H1 (cell line): Measurements from ENCODE around the gene VPS26A. TPM values are rescaled to one million over a fixed set of nuclear protein-coding genes. Genes with fewer than 3 reads are reported as not detected.

Experiments
- CTCF ChIA-PET: fragments of 300-600 bp; sonication (Branson Sonifier 250); formaldehyde crosslinking; loops from one replicate; lab custom pipeline; 2021; ENCODE audit not compliant: partially characterized antibody; lab: Charles Lee
- POLR2A ChIA-PET: fragments of 300-600 bp; sonication (Branson Sonifier 250); formaldehyde crosslinking; loops from one replicate; lab custom pipeline; 2021; ENCODE audit warnings: inconsistent platforms; ENCODE audit not compliant: partially characterized antibody; lab: Charles Lee
- DNase-seq, 2 experiments: peaks; one replicate each; pipeline versions ENCODE4 v3.0.0 to v3.0.0-alpha.2; 2010 to 2022; ENCODE audit warnings: low spot score in 2 of 2, low read depth in 1 of 2, mixed read lengths in 1 of 2
- FAIRE-seq: peaks from 2 replicates; lab custom pipeline; 2011; peaks lifted over from hg19 to GRCh38; lab: Jason Lieb, UNC
- H2AFZ ChIP-seq: 2 replicates; pipeline ENCODE4 v1.8.1; 2012; ENCODE audit warnings: low read length, inconsistent platforms
- H2AK5ac ChIP-seq: 2 replicates; pipeline ENCODE4 v1.6.1; 2013; ENCODE audit warnings: low read depth, low read length
- H2BK120ac ChIP-seq: replicated peaks from 2 replicates; pipeline ENCODE3; 2013; ENCODE audit warnings: low read depth, low read length, inconsistent platforms
- H2BK12ac ChIP-seq: 2 replicates; pipeline ENCODE4 v1.6.1; 2013; ENCODE audit warnings: low read depth, low read length
- H2BK15ac ChIP-seq: 2 replicates; pipeline ENCODE4 v1.6.1; 2013; ENCODE audit warnings: low read length
- H2BK20ac ChIP-seq: 2 replicates; pipeline ENCODE4 v1.6.1; 2013; ENCODE audit warnings: low read length
- H2BK5ac ChIP-seq: 2 replicates; pipeline ENCODE4 v1.6.1; 2013; ENCODE audit warnings: low read depth, low read length
- H3K14ac ChIP-seq: 2 replicates; pipeline ENCODE4 v1.6.1; 2013; ENCODE audit warnings: inconsistent platforms; ENCODE audit not compliant: insufficient read length
- H3K18ac ChIP-seq: 2 replicates; pipeline ENCODE4 v1.6.1; 2013; ENCODE audit warnings: low read length; ENCODE audit errors: extremely low read depth
- H3K23ac ChIP-seq: 2 replicates; pipeline ENCODE4 v1.6.1; 2013; ENCODE audit warnings: inconsistent platforms; ENCODE audit not compliant: insufficient read length
- H3K23me2 ChIP-seq: 2 replicates; pipeline ENCODE4 v1.6.1; 2013; ENCODE audit warnings: low read depth, low read length
- H3K27ac ChIP-seq: 2 replicates; pipeline ENCODE4 v1.6.1; 2011; ENCODE audit warnings: low read depth, low read length, inconsistent platforms
- H3K27me3 ChIP-seq, 4 experiments: replicated peaks in 1 of 4; 1 replicate in 1 of 4; 2 replicates in 3 of 4; pipeline versions ENCODE4 v1.6.1 to v1.8.1; 2011 to 2013; ENCODE audit warnings: low read length in 3 of 4, mild to moderate bottlenecking in 3 of 4, inconsistent platforms in 2 of 4, mixed read lengths in 2 of 4, moderate library complexity in 1 of 4; ENCODE audit not compliant: control insufficient read depth in 3 of 4, insufficient read depth in 3 of 4; ENCODE audit errors: extremely low read depth in 1 of 4
- H3K36me3 ChIP-seq, 4 experiments: 2 replicates each; pipeline versions ENCODE4 v1.6.1 to v1.8.1; 2011 to 2013; ENCODE audit warnings: mild to moderate bottlenecking in 4 of 4, low read length in 3 of 4, moderate library complexity in 2 of 4, control low read depth in 1 of 4, inconsistent platforms in 1 of 4; ENCODE audit not compliant: insufficient read depth in 4 of 4, control insufficient read depth in 2 of 4
- H3K4ac ChIP-seq: replicated peaks from 2 replicates; pipeline ENCODE3; 2013; ENCODE audit warnings: low read length, low read depth, mixed read lengths, inconsistent platforms; ENCODE audit not compliant: insufficient read length
- H3K4me1 ChIP-seq, 4 experiments: replicated peaks in 1 of 4; 1 replicate in 1 of 4; 2 replicates in 3 of 4; pipeline versions ENCODE4 v1.6.1 to v1.8.1; 2011 to 2013; ENCODE audit warnings: low read length in 3 of 4, inconsistent platforms in 2 of 4, mixed read lengths in 1 of 4; ENCODE audit not compliant: insufficient read depth in 4 of 4, control insufficient read depth in 3 of 4
- H3K4me2 ChIP-seq, 2 experiments: 2 replicates each; pipeline versions ENCODE4 v1.6.1 to v1.8.1; 2011 to 2013; ENCODE audit warnings: low read depth in 2 of 2, low read length in 2 of 2, control low read depth in 1 of 2, inconsistent platforms in 1 of 2, mild to moderate bottlenecking in 1 of 2; ENCODE audit not compliant: insufficient read depth in 1 of 2
- H3K4me3 ChIP-seq, 4 experiments: fragments of 200-600, 300-600 bp in 1 of 4; sonication (generic), shearing (Covaris generic), sonication (Bioruptor Twin) in 1 of 4; 2 replicates each; pipeline versions ENCODE4 v1.5.1 to v1.8.1; 2011 to 2016; ENCODE audit warnings: low read length in 4 of 4, low read depth in 3 of 4, control low read depth in 2 of 4, inconsistent platforms in 2 of 4, mild to moderate bottlenecking in 2 of 4, mixed read lengths in 1 of 4, moderate library complexity in 1 of 4; ENCODE audit not compliant: insufficient read depth in 2 of 4; ENCODE audit errors: extremely low read depth in 1 of 4
- H3K56ac ChIP-seq: replicated peaks from 2 replicates; pipeline ENCODE3; 2013; ENCODE audit warnings: low read depth, mild to moderate bottlenecking, mixed read lengths, low read length, inconsistent platforms; ENCODE audit not compliant: insufficient read length
- H3K79me1 ChIP-seq: 2 replicates; pipeline ENCODE4 v1.6.1; 2013; ENCODE audit warnings: low read depth, low read length, control low read depth
- H3K79me2 ChIP-seq, 2 experiments: 2 replicates each; pipeline versions ENCODE4 v1.6.1 to v1.8.1; 2012 to 2013; ENCODE audit warnings: low read length in 2 of 2, mild to moderate bottlenecking in 2 of 2, inconsistent platforms in 1 of 2; ENCODE audit not compliant: insufficient read depth in 2 of 2, control insufficient read depth in 1 of 2
- H3K9ac ChIP-seq, 4 experiments: replicated peaks in 1 of 4; 1 replicate in 1 of 4; 2 replicates in 3 of 4; pipeline versions ENCODE4 v1.6.1 to v1.8.1; 2011 to 2013; ENCODE audit warnings: low read depth in 3 of 4, low read length in 3 of 4, control low read depth in 2 of 4, mild to moderate bottlenecking in 2 of 4, moderate library complexity in 2 of 4, inconsistent platforms in 1 of 4; ENCODE audit errors: extremely low read depth in 1 of 4
- H3K9me3 ChIP-seq, 2 experiments: 2 replicates each; pipeline versions ENCODE4 v1.6.1 to v1.8.1; 2012 to 2013; ENCODE audit warnings: mild to moderate bottlenecking in 2 of 2, moderate library complexity in 2 of 2, control low read depth in 1 of 2, inconsistent platforms in 1 of 2, low read depth in 1 of 2, low read length in 1 of 2, mixed read lengths in 1 of 2; ENCODE audit not compliant: insufficient read depth in 2 of 2
- H4K20me1 ChIP-seq, 2 experiments: replicated peaks in 1 of 2; 2 replicates each; pipeline versions ENCODE3 to v1.8.1; 2011 to 2013; ENCODE audit warnings: inconsistent platforms in 2 of 2, low read length in 2 of 2, mild to moderate bottlenecking in 1 of 2; ENCODE audit not compliant: insufficient read depth in 2 of 2, control insufficient read depth in 1 of 2
- H4K5ac ChIP-seq: 2 replicates; pipeline ENCODE4 v1.6.1; 2013; ENCODE audit warnings: low read length, low read depth, mixed read lengths, inconsistent platforms; ENCODE audit not compliant: insufficient read length
- H4K8ac ChIP-seq: 2 replicates; pipeline ENCODE4 v1.8.0; 2013; ENCODE audit warnings: mild to moderate bottlenecking, moderate library complexity, low read length, inconsistent platforms; ENCODE audit not compliant: insufficient read depth; ENCODE audit errors: extremely low read depth
- H4K91ac ChIP-seq: replicated peaks from 2 replicates; pipeline ENCODE3; 2013; ENCODE audit warnings: low read length, mixed read lengths, inconsistent platforms; ENCODE audit not compliant: insufficient read length
- ASH2L ChIP-seq: fragments of 200-600, 300-600 bp; sonication (generic); IDR thresholded peaks from one replicate; pipeline ENCODE4 v1.7.1; 2017; ENCODE audit warnings: low read length
- BACH1 ChIP-seq: IDR thresholded peaks from 2 replicates; pipeline ENCODE4 v1.6.1; 2012; ENCODE audit warnings: low read length, improper control_type of control experiment
- CEBPB ChIP-seq: IDR thresholded peaks from 2 replicates; pipeline ENCODE4 v1.6.1; 2012; ENCODE audit warnings: low read depth, low read length
- KDM4A ChIP-seq: IDR thresholded peaks from one replicate; pipeline ENCODE4 v1.7.1; 2012; ENCODE audit warnings: low read depth, mild to moderate bottlenecking, moderate library complexity, low read length, inconsistent platforms; ENCODE audit not compliant: severe bottlenecking
- KDM5A ChIP-seq: fragments of 200-600 bp; IDR thresholded peaks from 2 replicates; pipeline ENCODE4 v1.7.1; 2012; ENCODE audit warnings: mild to moderate bottlenecking, low read length, inconsistent platforms, mixed read lengths
- MAFK ChIP-seq: IDR thresholded peaks from 2 replicates; pipeline ENCODE4 v1.6.1; 2012; ENCODE audit warnings: low read depth, mild to moderate bottlenecking, improper control_type of control experiment, low read length
- NANOG ChIP-seq: IDR thresholded peaks from 2 replicates; pipeline ENCODE4 v1.6.1; 2011; ENCODE audit warnings: low read length, low read depth, mild to moderate bottlenecking, inconsistent platforms; ENCODE audit not compliant: insufficient read depth, poor library complexity, severe bottlenecking
- PHF8 ChIP-seq: fragments of 200-600 bp; sonication (generic); conservative IDR thresholded peaks from 2 replicates; pipeline ENCODE4 v1.7.1; 2012; ENCODE audit warnings: low read depth, mild to moderate bottlenecking, inconsistent platforms, low read length, moderate library complexity
- SAP30 ChIP-seq: fragments of 300-600 bp; sonication (generic); IDR thresholded peaks from 2 replicates; pipeline ENCODE4 v1.7.1; 2012; ENCODE audit warnings: low read length, moderate library complexity, mild to moderate bottlenecking, inconsistent platforms; ENCODE audit not compliant: insufficient read depth, insufficient replicate concordance
- SIRT6 ChIP-seq: IDR thresholded peaks from one replicate; pipeline ENCODE4 v1.7.1; 2012; ENCODE audit warnings: low read length, inconsistent platforms
- TEAD4 ChIP-seq: IDR thresholded peaks from 2 replicates; pipeline ENCODE4 v1.6.1; 2012; ENCODE audit warnings: low read depth, low read length, inconsistent platforms, mixed read lengths
- WGBS, 2 experiments: shearing (Covaris generic) in 1 of 2; methylation state at CpG; one replicate each; pipeline versions ENCODE4 v1.1.6 to v1.1.7; 2013 to 2015; ENCODE audit warnings: low lambda C conversion rate in 2 of 2, mixed read lengths in 2 of 2, inconsistent platforms in 1 of 2, low coverage in 1 of 2, missing lambda C conversion rate in 1 of 2; ENCODE audit not compliant: insufficient replicate concordance in 2 of 2, insufficient coverage in 1 of 2, insufficient read length in 1 of 2; ENCODE audit errors: extremely low coverage in 1 of 2, missing lambda C conversion rate in 1 of 2; 5-methylcytosine and 5-hydroxymethylcytosine counted together
- polyA plus RNA-seq, 7 experiments: library from polyadenylated mRNA; depleted of rRNA in 3 of 7; stranded (reverse) in 5 of 7; unstranded in 2 of 7; fragments of >200 nt in 5 of 7; fragments of 200-250 nt in 2 of 7; gene quantifications; 1 replicate in 5 of 7; 2 replicates in 1 of 7; 4 replicates in 1 of 7; pipeline versions ENCODE4 v1.2.1 to v1.2.3, GENCODE V29; 2011 to 2013; ENCODE audit warnings: missing spikeins in 2 of 7, mixed read lengths in 2 of 7
- total RNA-seq: library from RNA; stranded (reverse); fragmentation: NEBNext Ultra II Directional; extraction: Animal tissue kit (Norgen Biotek cat#: 25700); gene quantifications from 2 replicates; pipeline ENCODE4 v1.2.1, GENCODE V29; 2021
- TF ChIP-seq, protein P1 (sequence below): IDR thresholded peaks from 2 replicates; pipeline ENCODE4 v1.6.1; 2011; ENCODE audit warnings: low read depth, mild to moderate bottlenecking, low read length; ENCODE audit not compliant: insufficient read depth

Gene VPS26A
- total and polyA plus RNA-seq, 2 of the 8 experiments (the other 6 are each of a cell fraction or from before 2014, with no cell fraction given): 10.7 to 44.8 TPM

DNA sequence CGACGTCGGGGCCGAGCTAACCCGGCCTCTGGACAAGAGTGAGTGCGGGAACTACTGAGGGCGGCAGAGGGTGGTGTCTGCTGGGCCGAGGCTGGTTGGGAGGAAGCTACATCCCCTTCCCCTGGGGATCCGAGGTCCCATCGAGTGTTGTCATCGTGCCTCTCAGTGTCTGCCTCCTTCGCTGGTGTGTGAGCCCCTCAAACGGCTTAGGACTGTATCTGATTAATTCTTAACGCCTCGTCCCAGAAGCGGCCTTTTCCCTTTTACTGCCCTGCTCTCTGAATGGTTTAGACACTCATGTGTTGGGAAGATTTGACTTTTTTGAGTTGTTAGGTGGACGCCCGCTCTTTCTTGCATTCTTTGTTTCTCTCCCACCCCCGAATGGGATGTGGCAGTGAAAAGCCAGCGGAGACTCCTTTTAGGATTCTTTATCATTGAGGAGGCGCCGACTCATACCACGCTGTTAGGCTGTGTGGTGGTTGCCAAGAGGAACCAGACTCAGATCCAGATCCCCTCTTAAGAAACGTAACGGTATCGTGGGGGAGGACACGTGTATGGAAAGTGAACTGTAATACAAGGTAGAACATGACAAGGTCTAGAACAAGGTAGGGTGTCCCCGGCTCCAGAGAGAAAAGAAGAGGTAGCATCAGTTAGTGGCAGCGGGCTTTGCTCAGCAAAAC is 56.7 kb downstream of the VPS26A start:
- H3K9me3 ChIP-seq: no peaks in the 10 kb centered on the region
- no peak overlapping the region for H4K91ac ChIP-seq
- POLR2A ChIA-PET: interaction anchor here (0.6 to 1.9 kb wide), 19 partner anchors 8 to 188 kb away, joined by 3 to 6 read pairs (median 4); no protein-coding TSS in a partner anchor
- H2AFZ ChIP-seq: no peak overlapping the region
- H2BK120ac ChIP-seq: no peak overlapping the region
- no peak overlapping the region; the same call in none of the 2 replicates for H2AK5ac ChIP-seq
- DNase-seq (no peak), FAIRE-seq (no peak)
- H4K5ac ChIP-seq: peak overlapping the region; percentile 23
- peaks cover 7% of the 10 kb centered on the region for H3K23me2 ChIP-seq
- H3K9ac ChIP-seq: peak overlapping the region; percentile 94 to 96 (median 96)
- no peak overlapping the region for H3K56ac ChIP-seq
- H4K20me1 ChIP-seq: peaks cover 4 to 9% of the 10 kb centered on the region in 2 experiments
- peak overlapping the region; percentile 53 to 84 for H3K4me2 ChIP-seq
- H3K36me3 ChIP-seq: peaks cover 0 to 3% (median under 1%) of the 10 kb centered on the region in 4 experiments; a peak in 2 of 8 replicates
- peak overlapping the region; percentile 42; the same call in 1 of the 2 replicates for H2BK5ac ChIP-seq
- H3K4me1 ChIP-seq: peaks cover 0 to 10% (median 2%) of the 10 kb centered on the region in 4 experiments; a peak in 5 of 7 replicates
- H3K79me2 ChIP-seq: peaks cover 21 to 51% of the 10 kb centered on the region in 2 experiments
- no peaks in the 10 kb centered on the region; the same call in none of the 2 replicates for H3K79me1 ChIP-seq
- no peak overlapping the region for H3K14ac ChIP-seq
- H2BK15ac ChIP-seq: no peak overlapping the region
- CTCF ChIA-PET: no interaction called here
- no peak overlapping the region for H3K23ac ChIP-seq
- no peak overlapping the region for H2BK20ac ChIP-seq
- H3K4me3 ChIP-seq: peak overlapping the region; percentile 88 to 99 (median 95)
- H3K27ac ChIP-seq: peak overlapping the region; percentile 98
- H3K18ac ChIP-seq: no peak overlapping the region
- no peak overlapping the region for H2BK12ac ChIP-seq
- H3K4ac ChIP-seq: no peak overlapping the region
- no peaks in the 10 kb centered on the region for H3K27me3 ChIP-seq
- 13% methylated on average over 23 of the region's 29 CpGs; no CpG with 5 or more reads in 1 of the 2 experiments for WGBS, 2 experiments
- H4K8ac ChIP-seq: peak overlapping the region; percentile 99; the same call in 1 of the 2 replicates
- TF ChIP-seq MAFK (no peak), CEBPB (no peak), TEAD4 (no peak), KDM5A (no peak), SIRT6 (no peak), NANOG (no peak), BACH1 (no peak), SAP30 (peak; percentile 79), PHF8 (0 out of 2 replicates have a peak, but pooled peaks have one; percentile 47), ASH2L (peak; percentile 51), KDM4A (no peak)
- TF ChIP-seq, protein P1, sequence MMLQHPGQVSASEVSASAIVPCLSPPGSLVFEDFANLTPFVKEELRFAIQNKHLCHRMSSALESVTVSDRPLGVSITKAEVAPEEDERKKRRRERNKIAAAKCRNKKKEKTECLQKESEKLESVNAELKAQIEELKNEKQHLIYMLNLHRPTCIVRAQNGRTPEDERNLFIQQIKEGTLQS: no peak
